HepG2 (cell line): ENCODE data around the gene PRELID1. TPM values are rescaled to one million over a fixed set of nuclear protein-coding genes. Genes with fewer than 3 reads are reported as not detected.

Experiments
- DZIP1 ChIP-seq: sonication (generic); formaldehyde crosslinking; IDR thresholded peaks from 2 replicates; pipeline ENCODE4 v1.5.0; 2020; ENCODE audit warnings: mild to moderate bottlenecking, missing genetic modification reagents
- HDAC1 ChIP-seq: sonication (generic); formaldehyde crosslinking; IDR thresholded peaks from 2 replicates; pipeline ENCODE4 v1.5.1; 2020; ENCODE audit warnings: mild to moderate bottlenecking, missing genetic modification reagents
- HNRNPH1 ChIP-seq: fragments of 200-400 bp; formaldehyde crosslinking; optimal IDR thresholded peaks from 2 replicates; pipeline ENCODE3; 2017; ENCODE audit warnings: mild to moderate bottlenecking, low read depth, low read length
- KDM5A ChIP-seq: fragments of 200-600 bp; sonication (generic); IDR thresholded peaks from 2 replicates; pipeline ENCODE4 v1.7.0; 2018; ENCODE audit warnings: antibody characterized with exemption, mild to moderate bottlenecking, low read length, borderline replicate concordance
- KLF16 ChIP-seq, 2 experiments: sonication (generic) in 1 of 2; formaldehyde crosslinking in 1 of 2; IDR thresholded peaks; 2 replicates each; pipeline versions ENCODE4 v1.6.1 to v1.8.0; 2016 to 2023; ENCODE audit warnings: missing genetic modification reagents in 2 of 2, missing compliant biosample characterization in 1 of 2
- MEIS1 ChIP-seq: sonication (generic); formaldehyde crosslinking; IDR thresholded peaks from 2 replicates; pipeline ENCODE4 v1.9.0; 2021; ENCODE audit warnings: mild to moderate bottlenecking, missing genetic modification reagents, moderate library complexity, borderline replicate concordance
- MXD4 ChIP-seq: IDR thresholded peaks from 2 replicates; pipeline ENCODE4 v1.6.1; 2016; ENCODE audit warnings: mild to moderate bottlenecking, missing biosample characterization, missing genetic modification reagents
- NFAT5 ChIP-seq: sonication (generic); formaldehyde crosslinking; IDR thresholded peaks from 2 replicates; pipeline ENCODE4 v1.4.0; 2020; ENCODE audit warnings: missing genetic modification reagents
- PHB2 ChIP-seq: fragments of 450-650 bp; IDR thresholded peaks from 2 replicates; pipeline ENCODE4 v1.6.1; 2018; ENCODE audit not compliant: partially characterized antibody
- PLRG1 ChIP-seq: fragments of 450-650 bp; conservative IDR thresholded peaks from 2 replicates; pipeline ENCODE4 v1.6.1; 2016
- RXRA ChIP-seq: sonication (generic); formaldehyde crosslinking; IDR thresholded peaks from 2 replicates; pipeline ENCODE4 v1.5.1; 2020; ENCODE audit warnings: missing genetic modification reagents
- ZC3H13 ChIP-seq: sonication (generic); formaldehyde crosslinking; IDR thresholded peaks from 2 replicates; pipeline ENCODE4 v1.8.1; 2023; ENCODE audit warnings: mild to moderate bottlenecking, missing genetic modification reagents, moderate library complexity
- ZFYVE20 ChIP-seq: sonication (generic); formaldehyde crosslinking; IDR thresholded peaks from 2 replicates; pipeline ENCODE4 v1.8.0; 2023; ENCODE audit warnings: low read depth, mild to moderate bottlenecking, moderate library complexity, missing genetic modification reagents, borderline replicate concordance
- ZNF337 ChIP-seq: sonication (generic); formaldehyde crosslinking; IDR thresholded peaks from 2 replicates; pipeline ENCODE4 v1.5.1; 2020; ENCODE audit warnings: missing genetic modification reagents, low read depth, mild to moderate bottlenecking, borderline replicate concordance
- ZNF567 ChIP-seq: sonication (generic); formaldehyde crosslinking; IDR thresholded peaks from 2 replicates; pipeline ENCODE4 v1.8.1; 2023; ENCODE audit warnings: mild to moderate bottlenecking, missing genetic modification reagents, borderline replicate concordance
- ZNF660 ChIP-seq: sonication (generic); formaldehyde crosslinking; IDR thresholded peaks from 2 replicates; pipeline ENCODE4 v1.5.1; 2020; ENCODE audit warnings: mild to moderate bottlenecking, low read depth, missing genetic modification reagents, borderline replicate concordance
- ZNF713 ChIP-seq: sonication (generic); formaldehyde crosslinking; IDR thresholded peaks from 2 replicates; pipeline ENCODE4 v1.4.0; 2020; ENCODE audit warnings: mild to moderate bottlenecking, missing genetic modification reagents
- ZNF775 ChIP-seq: sonication (generic); formaldehyde crosslinking; IDR thresholded peaks from 2 replicates; pipeline ENCODE4 v1.4.0; 2020; ENCODE audit warnings: missing genetic modification reagents, mild to moderate bottlenecking, moderate library complexity, borderline replicate concordance
- ZNF816 ChIP-seq: sonication (generic); formaldehyde crosslinking; IDR thresholded peaks from 2 replicates; pipeline ENCODE4 v1.8.0; 2022; ENCODE audit warnings: missing genetic modification reagents, mild to moderate bottlenecking, borderline replicate concordance
- ZSCAN31 ChIP-seq: sonication (generic); formaldehyde crosslinking; IDR thresholded peaks from 2 replicates; pipeline ENCODE4 v1.5.0; 2020; ENCODE audit warnings: low read depth, mild to moderate bottlenecking, missing genetic modification reagents
- polyA plus RNA-seq, 8 experiments: library from polyadenylated mRNA; depleted of rRNA in 3 of 8; stranded (reverse) in 7 of 8; unstranded in 1 of 8; fragments of >200 nt; fragmentation: Illumina TruSeq in 4 of 8; extraction: Trizol in 4 of 8; gene quantifications; 2 replicates each; pipeline versions ENCODE4 v1.2.1 to v1.2.3, GENCODE V29; 2011 to 2016; ENCODE audit warnings: low read depth in 4 of 8, missing spikeins in 1 of 8, mixed read lengths in 1 of 8; ENCODE audit not compliant: insufficient read depth in 1 of 8
- total RNA-seq, 5 experiments: library from RNA; depleted of rRNA; stranded (reverse); fragments of >200 nt; fragmentation: Illumina TruSeq; extraction: Trizol; gene quantifications; 2 replicates each; pipeline ENCODE4 v1.2.3, GENCODE V29; 2016; ENCODE audit warnings: low read depth in 1 of 5
- TF ChIP-seq, protein P1 (sequence below): sonication (generic); formaldehyde crosslinking; IDR thresholded peaks from 2 replicates; pipeline ENCODE4 v1.5.1; 2020; ENCODE audit warnings: mild to moderate bottlenecking, missing genetic modification reagents, borderline replicate concordance

PRELID1 gene
- total and polyA plus RNA-seq, 2 of the 13 experiments (the other 11 are each of a cell fraction or from before 2014, with no cell fraction given): 250 to 271 TPM

GRCh38 chr5:177303925-177304391 lies 359 bp downstream of the PRELID1 start (continued):
- TF ChIP-seq NFAT5 (CRISPR knock-in tag) (peak; percentile 5; the same call in 1 of the 2 replicates), ZNF713 (CRISPR knock-in tag) (no peak), ZNF567 (CRISPR knock-in tag) (0 out of 2 replicates have a peak, but pooled peaks have one; percentile 24), PHB2 (no peak), ZSCAN31 (CRISPR knock-in tag) (0 out of 2 replicates have a peak, but pooled peaks have one; percentile 19), KLF16 (CRISPR knock-in tag; IDR thresholded peaks at IDR 0.05) (no peak), MXD4 (CRISPR knock-in tag) (0 out of 2 replicates have a peak, but pooled peaks have one; percentile 10), ZFYVE20 (CRISPR knock-in tag) (no peak), PLRG1 (no peak), ZNF816 (peak; percentile 67; the same call in 1 of the 2 replicates), ZNF775 (CRISPR knock-in tag) (no peak), KDM5A (peak; percentile 72), ZNF660 (CRISPR knock-in tag) (no peak), RXRA (CRISPR knock-in tag) (no peak), HNRNPH1 (no peak), DZIP1 (CRISPR knock-in tag) (no peak; the same call in 1 of the 2 replicates), HDAC1 (CRISPR knock-in tag) (no peak), MEIS1 (CRISPR knock-in tag) (no peak), ZC3H13 (CRISPR knock-in tag) (no peak), ZNF337 (0 out of 2 replicates have a peak, but pooled peaks have one; percentile 8)
- TF ChIP-seq, protein P1, sequence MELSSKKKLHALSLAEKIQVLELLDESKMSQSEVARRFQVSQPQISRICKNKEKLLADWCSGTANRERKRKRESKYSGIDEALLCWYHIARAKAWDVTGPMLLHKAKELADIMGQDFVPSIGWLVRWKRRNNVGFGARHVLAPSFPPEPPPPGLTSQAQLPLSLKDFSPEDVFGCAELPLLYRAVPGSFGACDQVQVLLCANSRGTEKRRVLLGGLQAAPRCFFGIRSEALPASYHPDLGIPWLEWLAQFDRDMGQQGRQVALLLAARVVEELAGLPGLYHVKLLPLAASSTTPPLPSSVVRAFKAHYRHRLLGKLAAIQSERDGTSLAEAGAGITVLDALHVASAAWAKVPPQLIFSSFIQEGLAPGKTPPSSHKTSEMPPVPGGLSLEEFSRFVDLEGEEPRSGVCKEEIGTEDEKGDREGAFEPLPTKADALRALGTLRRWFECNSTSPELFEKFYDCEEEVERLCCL (CRISPR knock-in tag): no peak
